Stimulated activated CD4-positive, alpha-beta T cell treated with anti-CD3 and anti-CD28 coated beads, Interleukin-2, amount 100 ng/mL, for 24 hours (primary cell): Measurements from ENCODE around the gene FBLN7.
"Not testable (repeated sequence)": the region's sequence is repeated elsewhere in the genome, so short reads cannot be mapped to it uniquely, and the experiment has no call there.

ENCODE experiments used
- DNase-seq, 2 donors: peaks; one replicate each; pipeline ENCODE4 v3.0.0-alpha.2; 2020

The FBLN7 gene

DNA sequence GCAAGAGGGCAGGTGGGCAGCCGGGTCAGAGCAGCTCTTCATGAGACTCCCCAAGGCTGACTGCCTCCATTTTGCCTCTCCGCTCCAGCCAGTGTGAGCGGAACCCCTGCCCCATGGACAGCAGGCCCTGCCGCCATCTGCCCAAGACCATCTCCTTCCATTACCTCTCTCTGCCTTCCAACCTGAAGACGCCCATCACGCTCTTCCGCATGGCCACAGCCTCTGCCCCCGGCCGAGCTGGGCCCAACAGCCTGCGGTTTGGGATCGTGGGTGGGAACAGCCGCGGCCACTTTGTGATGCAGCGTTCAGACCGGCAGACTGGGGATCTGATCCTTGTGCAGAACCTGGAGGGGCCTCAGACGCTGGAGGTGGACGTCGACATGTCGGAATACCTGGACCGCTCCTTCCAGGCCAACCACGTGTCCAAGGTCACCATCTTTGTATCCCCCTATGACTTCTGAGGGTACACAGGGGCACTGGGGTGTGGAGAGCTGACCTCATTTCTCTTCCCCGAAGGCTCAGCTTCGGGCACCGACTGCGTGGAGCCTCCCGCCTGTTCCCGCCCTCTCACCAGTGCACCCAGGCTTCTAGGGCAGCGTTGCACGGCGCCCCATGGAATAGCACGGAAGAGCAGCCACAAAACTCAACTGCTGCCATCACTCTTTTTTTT lies 49.0 kb downstream of the FBLN7 start:
- peak in 1 of 2 donors; percentile 41 for DNase-seq

DNA sequence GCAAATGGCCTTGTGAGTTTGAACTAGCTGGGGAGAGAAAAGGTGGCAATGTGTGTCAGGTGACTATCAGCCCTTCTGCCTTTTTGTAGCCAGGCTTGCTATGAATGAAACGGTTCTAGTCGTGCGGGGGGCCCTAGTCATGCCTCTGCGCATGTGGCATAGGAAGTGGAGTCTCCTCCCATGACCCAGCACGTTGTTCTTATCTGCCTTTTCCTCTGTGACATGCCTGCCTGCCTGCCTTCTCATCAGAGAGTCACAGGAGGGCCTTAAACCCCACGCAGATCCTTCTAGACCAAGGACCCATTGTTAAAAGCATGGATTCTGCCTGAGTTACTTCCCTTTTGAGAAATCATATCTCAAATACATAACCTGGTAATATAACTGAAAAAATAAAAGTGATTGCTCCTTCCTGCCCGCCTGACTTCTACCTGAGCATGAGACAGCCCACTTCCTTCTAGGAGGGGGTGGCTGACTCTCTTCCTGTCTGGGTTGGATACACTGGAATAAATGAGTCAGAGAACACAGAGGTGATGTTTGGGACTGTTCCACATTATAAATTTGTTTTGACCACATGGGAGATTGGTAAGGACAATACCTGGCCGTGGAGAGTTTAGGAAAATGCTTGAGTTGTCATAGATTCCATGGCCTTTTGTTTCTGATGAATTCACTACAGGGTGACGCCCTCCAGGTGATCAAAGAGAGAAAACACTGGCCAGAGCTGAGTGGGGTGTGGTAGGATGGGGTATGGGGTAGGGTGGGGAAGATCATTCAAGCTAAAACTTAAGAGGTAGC lies 49.8 kb downstream of the FBLN7 start:
- peak; percentile 77 to 81 for DNase-seq

DNA sequence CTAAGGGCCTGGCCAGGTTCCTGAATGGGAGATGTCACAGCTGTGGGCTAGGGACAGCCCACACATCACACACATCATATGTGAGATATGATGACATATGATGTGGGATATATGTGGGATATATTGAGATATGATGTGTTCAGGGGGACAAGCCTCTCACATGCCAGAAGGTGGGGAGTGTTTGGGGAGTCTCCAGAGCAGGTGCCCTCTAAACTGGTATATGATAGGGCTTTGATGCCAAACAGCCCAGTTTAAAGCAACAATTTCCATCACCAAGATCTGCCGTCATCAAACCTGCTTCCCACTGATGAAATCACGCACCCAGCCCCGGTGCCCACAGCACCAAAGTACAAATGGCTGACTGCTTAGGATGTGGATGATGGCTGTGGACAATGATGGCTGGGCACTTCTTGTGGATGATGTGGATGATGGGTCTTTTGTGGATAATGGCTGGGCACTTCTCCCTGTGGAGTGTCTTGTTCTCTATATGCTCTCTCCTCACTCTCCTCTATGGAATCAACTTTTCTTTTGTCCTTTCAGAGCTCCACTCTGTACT lies 50.9 kb downstream of the FBLN7 start:
- no peak for DNase-seq

DNA sequence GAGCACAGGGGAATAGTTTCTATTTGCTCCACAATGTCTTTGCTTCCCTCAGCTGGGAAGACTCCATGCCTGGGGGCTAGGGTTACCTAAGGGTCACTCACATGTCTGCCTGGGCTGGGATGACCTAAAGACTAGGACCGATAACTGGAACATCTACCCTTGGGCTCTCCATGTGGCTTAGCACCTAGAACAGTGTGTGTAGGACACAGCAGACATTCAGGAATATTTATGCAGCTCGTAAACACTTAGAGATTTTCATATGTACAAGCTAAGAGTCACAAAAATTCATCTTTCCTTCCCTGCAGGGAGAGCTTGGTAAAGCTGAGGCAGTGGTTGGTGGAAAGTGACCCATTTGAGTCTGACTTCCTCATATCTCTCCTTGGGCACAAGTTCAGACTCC lies 55.8 kb downstream of the FBLN7 start:
- DNase-seq, result no peak

- no peak for DNase-seq
These were observed 56.3 kb downstream of the FBLN7 start for GRCh38 chr2:112194482-112194881.

GRCh38 chr2:112195167-112195766 lies 57.1 kb downstream of the FBLN7 start:
- DNase-seq, result no peak

DNA sequence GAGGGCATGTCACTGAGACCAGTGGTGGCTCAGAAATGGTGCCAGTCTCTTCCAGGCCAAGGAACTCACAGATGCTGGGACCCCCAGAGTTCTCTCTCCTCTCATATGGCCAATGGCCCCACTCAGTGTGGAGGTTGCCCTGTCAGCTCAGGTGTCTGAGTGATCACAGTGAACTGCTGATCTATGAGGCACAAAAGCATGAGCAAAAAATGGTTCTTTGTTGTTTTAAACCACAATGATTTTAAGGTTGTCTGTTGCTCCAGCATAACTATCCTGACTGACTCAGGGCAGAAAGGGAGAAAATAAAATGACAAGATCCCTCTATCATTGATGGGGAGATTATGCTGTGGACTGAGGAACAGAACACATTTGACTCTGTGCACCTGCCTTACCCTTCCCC lies 57.8 kb downstream of the FBLN7 start:
- DNase-seq, result no peak

DNA sequence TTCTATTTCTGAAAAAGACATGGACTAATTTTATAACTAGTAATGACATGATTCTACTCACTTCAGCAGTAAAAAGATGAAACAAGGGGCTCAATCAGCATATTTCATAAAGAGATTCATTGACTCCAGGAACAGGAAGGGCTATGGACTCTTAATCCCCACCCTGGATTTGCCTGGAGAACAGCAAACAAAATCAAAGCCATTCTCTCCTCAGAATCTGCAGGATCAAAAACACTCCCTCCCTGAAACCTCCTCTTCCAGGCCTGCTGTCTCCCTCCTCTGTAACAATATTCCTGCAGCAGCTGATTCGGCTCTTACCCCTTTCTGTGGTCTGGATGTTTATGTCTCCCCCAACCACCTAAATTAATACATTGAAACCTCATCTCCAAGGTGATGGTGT lies 59.7 kb downstream of the FBLN7 start:
- no peak for DNase-seq

DNA sequence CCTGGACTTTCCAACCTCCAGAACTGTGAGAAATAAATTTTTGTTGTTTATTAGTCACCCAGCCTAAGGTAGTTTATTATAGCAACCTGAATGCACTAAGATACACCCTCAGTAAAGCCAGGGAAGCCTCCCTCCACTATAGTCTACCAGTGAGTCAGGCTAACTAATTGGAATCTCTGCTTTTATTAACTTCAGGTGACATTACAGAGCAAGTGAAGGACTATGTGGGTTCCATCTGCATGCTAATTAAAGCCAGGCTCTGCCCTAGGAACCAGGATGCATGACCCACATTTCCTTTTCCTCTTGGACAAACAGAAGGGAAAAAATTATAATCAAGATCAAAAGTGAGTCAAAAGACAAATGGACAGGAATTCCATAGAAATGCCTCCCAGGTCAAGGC lies 60.6 kb downstream of the FBLN7 start:
- no peak for DNase-seq

GRCh38 chr2:112199188-112199587 lies 61.0 kb downstream of the FBLN7 start:
- DNase-seq, result no peak

DNA sequence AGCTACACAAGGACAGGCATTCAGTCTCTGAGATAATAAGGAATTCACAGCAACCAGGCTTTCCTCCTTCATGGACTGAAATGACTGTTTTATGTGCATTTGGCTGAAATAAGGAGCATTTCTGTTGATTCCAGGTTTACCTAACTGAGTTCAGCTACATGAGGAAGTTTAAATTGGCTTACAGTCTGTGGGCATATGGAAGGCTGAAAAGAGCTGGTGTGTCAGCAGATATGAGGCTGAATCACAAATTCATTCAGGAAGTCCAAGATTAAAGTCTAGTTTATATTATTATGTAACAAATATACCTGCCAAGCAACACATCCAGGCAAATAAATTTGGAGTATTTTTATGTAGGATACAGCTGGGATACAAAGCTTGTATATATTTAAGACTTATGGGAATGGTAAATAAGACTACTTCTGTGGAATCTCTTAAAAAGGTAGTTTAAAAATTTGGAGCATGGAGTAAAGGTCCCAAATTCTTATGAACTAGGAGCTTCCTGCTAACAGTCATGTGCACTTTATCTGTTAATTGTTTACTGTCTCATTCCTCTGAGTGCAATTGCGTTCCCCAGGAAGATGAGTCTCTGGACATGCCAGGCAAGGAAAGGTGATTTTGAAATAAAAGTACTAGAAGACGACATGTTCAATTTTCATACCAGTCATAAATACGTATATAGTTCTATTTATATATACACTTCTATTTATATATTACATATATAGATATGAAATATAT lies 63.7 kb downstream of the FBLN7 start:
- no peak for DNase-seq

DNA sequence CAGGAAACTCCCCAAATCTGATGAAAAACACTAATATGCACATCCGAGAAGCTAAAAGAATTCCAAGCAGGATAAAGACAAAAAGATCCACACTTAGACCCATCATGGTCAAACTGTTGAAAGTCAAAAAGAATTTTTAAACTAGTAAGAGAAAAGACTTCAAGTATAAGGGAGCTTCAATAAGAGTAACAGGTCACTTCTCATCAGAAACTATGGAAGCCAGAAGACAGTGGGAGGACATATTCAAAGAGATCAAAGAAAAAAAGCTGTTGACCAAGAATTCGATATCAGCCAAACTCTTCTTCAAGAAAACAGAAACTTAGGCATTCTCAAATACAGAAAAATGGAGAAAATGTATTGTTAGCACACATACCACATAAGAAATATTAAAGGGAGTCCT lies 66.2 kb downstream of the FBLN7 start:
- no peak for DNase-seq

DNA sequence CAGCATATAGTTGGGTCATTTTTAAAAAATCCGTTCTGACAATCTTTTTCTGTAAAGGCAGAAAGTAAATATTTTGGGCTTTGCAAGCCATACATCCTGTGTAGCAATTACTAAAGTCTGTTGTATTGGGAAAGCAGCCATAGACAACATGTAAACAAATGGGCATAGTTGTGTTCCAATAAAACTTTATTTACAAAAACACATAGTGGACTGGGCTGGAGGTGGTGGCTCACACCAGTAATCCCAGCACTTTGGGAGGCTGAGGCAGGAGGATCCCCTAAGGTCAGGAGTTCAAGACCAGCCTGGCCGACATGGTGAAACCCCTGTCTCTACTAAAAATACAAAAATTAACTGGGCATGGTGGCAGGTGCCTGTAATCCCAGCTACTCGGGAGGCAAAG lies 69.7 kb downstream of the FBLN7 start:
- DNase-seq, result not testable (repeated sequence)

DNA sequence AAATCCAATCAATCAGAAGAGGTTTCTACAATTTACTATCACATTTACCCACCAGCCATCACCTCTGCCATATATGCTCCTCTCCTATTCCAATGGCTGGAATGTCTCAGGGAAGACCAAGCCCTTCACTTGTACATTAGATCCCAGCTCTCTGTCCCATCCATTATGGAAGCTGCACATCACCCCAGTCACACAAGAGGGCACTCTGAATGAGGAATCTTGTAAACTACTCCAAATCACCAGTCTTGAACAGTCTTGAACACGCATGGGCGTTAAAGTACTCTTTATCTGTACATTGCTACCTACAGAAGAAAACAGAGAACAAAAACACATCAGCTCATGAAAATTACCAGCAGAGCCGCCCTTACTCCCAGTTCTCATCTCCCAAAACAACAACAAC lies 78.0 kb downstream of the FBLN7 start:
- DNase-seq, result no peak

DNA sequence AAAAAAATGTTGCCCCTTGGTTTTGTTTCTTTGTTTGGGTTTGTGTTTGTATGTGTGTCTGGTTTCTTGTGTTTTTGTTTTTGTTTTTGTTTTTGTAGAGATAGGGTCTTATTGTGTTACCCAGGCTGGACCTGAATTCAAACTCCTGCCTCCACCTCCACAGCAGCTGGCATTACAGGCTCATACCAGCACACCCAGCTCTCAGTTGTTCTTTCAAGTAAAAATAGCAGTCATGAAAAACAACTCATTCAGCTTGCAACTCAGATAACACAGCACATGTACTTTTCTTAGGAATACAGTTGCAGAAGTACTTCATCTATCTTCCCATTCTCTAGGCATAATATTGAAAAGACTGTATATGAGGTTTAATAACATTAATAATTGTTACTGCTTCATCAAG lies 79.7 kb downstream of the FBLN7 start:
- DNase-seq, result no peak

DNA sequence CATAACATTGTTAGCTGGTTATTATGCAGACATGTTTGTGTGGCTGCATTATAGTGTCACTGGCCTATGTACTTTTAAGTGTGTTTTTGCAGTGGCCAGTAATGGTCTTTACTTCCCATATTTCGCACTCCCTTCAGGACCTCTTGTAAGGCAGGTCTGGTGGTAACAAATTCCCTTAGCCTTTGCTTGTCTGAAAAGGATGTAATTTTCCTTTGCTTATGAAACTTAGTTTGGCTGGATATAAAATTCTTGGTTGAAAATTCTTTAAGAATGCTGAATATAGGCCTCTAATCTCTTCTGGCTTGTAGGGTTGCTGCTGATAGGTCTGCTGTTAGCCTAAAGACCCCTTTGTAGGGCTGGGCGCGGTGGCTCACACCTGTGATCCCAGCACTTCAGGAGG lies 82.0 kb downstream of the FBLN7 start:
- no peak for DNase-seq

DNA sequence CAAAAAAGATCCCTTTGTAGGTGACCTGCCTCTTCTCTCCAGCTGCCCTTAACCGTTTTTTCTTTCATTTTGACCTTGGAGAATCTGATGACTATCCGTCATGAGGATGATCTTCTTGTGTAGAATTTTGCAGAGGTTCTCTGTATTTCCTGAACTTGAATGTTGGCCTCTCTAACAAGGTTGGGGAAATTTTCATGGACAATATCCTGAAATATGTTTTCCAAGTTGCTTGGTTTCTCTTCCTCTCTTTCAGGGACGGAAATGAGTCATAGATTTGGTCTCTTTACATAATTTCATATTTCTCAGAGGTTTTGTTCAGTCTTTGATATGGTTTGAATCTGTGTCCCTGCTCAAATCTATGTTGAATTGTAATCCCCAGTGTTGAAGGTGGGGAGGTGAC lies 82.6 kb downstream of the FBLN7 start:
- DNase-seq, result no peak

DNA sequence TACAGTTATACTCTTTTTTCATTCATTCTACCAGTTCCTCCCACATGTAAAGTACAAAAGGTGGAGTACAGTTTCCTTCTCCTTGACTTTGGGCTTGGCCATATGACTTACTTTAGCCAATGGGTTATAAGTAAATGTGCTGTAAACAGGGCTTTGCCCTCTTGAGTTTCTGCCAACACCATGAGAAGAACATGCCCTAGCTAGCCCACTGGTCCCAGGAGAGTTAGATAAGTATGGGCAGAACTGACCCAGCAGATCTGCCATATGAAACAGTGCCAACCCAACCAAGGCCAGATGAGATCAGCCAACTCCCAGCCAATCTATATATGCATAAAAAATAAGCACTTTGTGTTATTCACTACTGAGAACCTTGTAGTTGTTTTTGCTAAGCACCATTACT lies 91.2 kb downstream of the FBLN7 start:
- no peak for DNase-seq

DNA sequence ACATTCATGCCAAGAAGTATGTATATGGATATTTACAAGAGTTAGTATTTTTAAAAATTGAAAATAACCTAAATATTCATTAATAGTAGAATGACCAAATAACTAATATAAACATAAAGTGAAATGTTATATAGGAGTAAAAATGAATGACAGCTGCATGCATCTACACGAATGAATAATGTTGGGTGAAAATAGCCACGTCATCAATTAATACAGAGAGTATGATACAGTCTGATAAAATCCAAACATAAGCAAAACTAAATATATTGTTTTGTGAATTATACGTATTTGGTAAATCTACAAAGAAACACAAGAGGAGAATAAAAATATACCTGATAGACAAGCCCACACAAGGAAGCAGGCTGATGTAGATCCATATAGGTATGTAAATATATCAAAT lies 92.2 kb downstream of the FBLN7 start:
- DNase-seq, result no peak
